Mesendoderm (in vitro differentiated cells): Measurements from ENCODE around the gene MXRA7.
A peak's percentile ranks its signal among the peaks of the same experiment; 100 is the strongest.

ENCODE experiments used
- DNase-seq: peaks from one replicate; pipeline ENCODE4 v3.0.0; 2013
- H2AK5ac ChIP-seq: 2 replicates; pipeline ENCODE4 v1.6.1; 2013; ENCODE audit warnings: low read length, inconsistent platforms
- H2BK120ac ChIP-seq: 2 replicates; pipeline ENCODE4 v1.6.1; 2013; ENCODE audit warnings: low read depth, mild to moderate bottlenecking, low read length, moderate library complexity, mixed read lengths
- H2BK15ac ChIP-seq: replicated peaks from 2 replicates; pipeline ENCODE4 v1.6.1; 2013; ENCODE audit warnings: low read depth, mild to moderate bottlenecking, moderate library complexity
- H2BK5ac ChIP-seq: 2 replicates; pipeline ENCODE4 v1.6.1; 2013; ENCODE audit warnings: low read length, inconsistent platforms
- H3K18ac ChIP-seq: 2 replicates; pipeline ENCODE4 v1.6.1; 2013; ENCODE audit warnings: mild to moderate bottlenecking, low read length, mixed read lengths
- H3K23ac ChIP-seq: one replicate; pipeline ENCODE4 v1.6.1; 2013; ENCODE audit warnings: low read length
- H3K27ac ChIP-seq: 2 replicates; pipeline ENCODE4 v1.5.1; 2013; ENCODE audit warnings: low read depth, mild to moderate bottlenecking, inconsistent platforms, low read length, moderate library complexity
- H3K27me3 ChIP-seq: 2 replicates; pipeline ENCODE4 v1.6.1; 2013; ENCODE audit warnings: low read length, control low read depth, mild to moderate bottlenecking, inconsistent platforms; ENCODE audit not compliant: insufficient read depth, poor library complexity
- H3K36me3 ChIP-seq: 2 replicates; pipeline ENCODE4 v1.6.1; 2013; ENCODE audit warnings: low read length, inconsistent platforms; ENCODE audit not compliant: control insufficient read depth, insufficient read depth
- H3K4ac ChIP-seq: one replicate; pipeline ENCODE4 v1.6.1; 2013; ENCODE audit warnings: low read depth, mild to moderate bottlenecking, low read length, moderate library complexity
- H3K4me1 ChIP-seq: 2 replicates; pipeline ENCODE4 v1.6.1; 2013; ENCODE audit warnings: low read depth, low read length, inconsistent platforms; ENCODE audit not compliant: control insufficient read depth
- H3K4me2 ChIP-seq: 2 replicates; pipeline ENCODE4 v1.6.1; 2013; ENCODE audit warnings: low read length
- H3K4me3 ChIP-seq: 2 replicates; pipeline ENCODE4 v1.5.1; 2013; ENCODE audit warnings: mild to moderate bottlenecking, low read length
- H3K56ac ChIP-seq: one replicate; pipeline ENCODE4 v1.6.1; 2013; ENCODE audit warnings: low read length
- H3K79me1 ChIP-seq: 2 replicates; pipeline ENCODE4 v1.6.1; 2013; ENCODE audit warnings: low read length, inconsistent platforms
- H3K79me2 ChIP-seq: 2 replicates; pipeline ENCODE4 v1.6.1; 2013; ENCODE audit warnings: mild to moderate bottlenecking, low read length; ENCODE audit not compliant: control insufficient read depth, insufficient read depth
- H3K9ac ChIP-seq: 2 replicates; pipeline ENCODE4 v1.6.1; 2013; ENCODE audit warnings: low read length, inconsistent platforms
- H4K5ac ChIP-seq: one replicate; pipeline ENCODE4 v1.6.1; 2013; ENCODE audit warnings: low read length
- H4K8ac ChIP-seq: one replicate; pipeline ENCODE4 v1.6.1; 2013; ENCODE audit warnings: low read depth, mild to moderate bottlenecking, control low read depth, low read length, moderate library complexity
- WGBS: extraction: QIAGEN DNeasy Blood & Tissue Kit; methylation state at CpG from one replicate; pipeline ENCODE4 v1.1.7; 2013; ENCODE audit warnings: low lambda C conversion rate, missing lambda C conversion rate; ENCODE audit not compliant: insufficient coverage; ENCODE audit errors: extremely low coverage; 5-methylcytosine and 5-hydroxymethylcytosine counted together

Gene MXRA7

GRCh38 chr17:76682296-76682695 lies 28.5 kb downstream of the MXRA7 start:
- no peak for DNase-seq
- WGBS = no CpG with 5 or more reads among the region's 12 CpGs
- no peaks in the 10 kb centered on the region for H3K79me2 ChIP-seq
- H3K4ac ChIP-seq = no peak overlapping the region
- no peaks in the 10 kb centered on the region for H3K4me1 ChIP-seq
- H3K9ac ChIP-seq = no peak overlapping the region
- H3K27me3 ChIP-seq = no peaks in the 10 kb centered on the region
- H2BK5ac ChIP-seq = no peak overlapping the region
- H3K4me2 ChIP-seq = no peak overlapping the region
- no peak overlapping the region for H3K23ac ChIP-seq
- H3K56ac ChIP-seq = no peak overlapping the region
- no peak overlapping the region for H3K4me3 ChIP-seq
- H2AK5ac ChIP-seq = no peak overlapping the region
- no peak overlapping the region for H2BK15ac ChIP-seq
- H4K8ac ChIP-seq = no peak overlapping the region
- H3K27ac ChIP-seq = no peak overlapping the region
- H3K18ac ChIP-seq = no peak overlapping the region
- no peaks in the 10 kb centered on the region for H3K36me3 ChIP-seq
- no peak overlapping the region for H2BK120ac ChIP-seq
- no peak overlapping the region for H4K5ac ChIP-seq
- H3K79me1 ChIP-seq = no peaks in the 10 kb centered on the region

GRCh38 chr17:76681222-76682137 lies 29.3 kb downstream of the MXRA7 start:
- no CpG with 5 or more reads among the region's 16 CpGs for WGBS
- no peak overlapping the region for H3K4me3 ChIP-seq

GRCh38 chr17:76679239-76679638 lies 31.5 kb downstream of the MXRA7 start:
- H4K5ac ChIP-seq = no peak overlapping the region
- H2BK120ac ChIP-seq = no peak overlapping the region
- H3K18ac ChIP-seq = no peak overlapping the region
- no peak overlapping the region for H3K56ac ChIP-seq
- H2AK5ac ChIP-seq = no peak overlapping the region
- H3K79me1 ChIP-seq = no peaks in the 10 kb centered on the region
- H2BK5ac ChIP-seq = no peak overlapping the region
- H3K27me3 ChIP-seq = no peaks in the 10 kb centered on the region
- H3K27ac ChIP-seq = no peak overlapping the region
- H3K4me1 ChIP-seq = no peaks in the 10 kb centered on the region
- H3K79me2 ChIP-seq = no peaks in the 10 kb centered on the region
- DNase-seq = no peak
- no peak overlapping the region for H3K4me2 ChIP-seq
- H4K8ac ChIP-seq = no peak overlapping the region
- no peak overlapping the region for H3K23ac ChIP-seq
- no CpG with 5 or more reads among the region's 1 CpG for WGBS
- no peak overlapping the region for H2BK15ac ChIP-seq
- H3K9ac ChIP-seq = no peak overlapping the region
- no peak overlapping the region for H3K4me3 ChIP-seq
- no peaks in the 10 kb centered on the region for H3K36me3 ChIP-seq
- H3K4ac ChIP-seq = no peak overlapping the region

More at GRCh38 chr17:76681222-76682137, 29.3 kb downstream of the MXRA7 start:
- H3K4me2 ChIP-seq = no peak overlapping the region
- no peak overlapping the region for H4K8ac ChIP-seq
- no peaks in the 10 kb centered on the region for H3K36me3 ChIP-seq
- H3K9ac ChIP-seq = no peak overlapping the region
- H3K4me1 ChIP-seq = no peaks in the 10 kb centered on the region
- no peaks in the 10 kb centered on the region for H3K79me2 ChIP-seq
- no peak overlapping the region for H3K23ac ChIP-seq
- no peak overlapping the region for H3K56ac ChIP-seq
- no peak overlapping the region for H2AK5ac ChIP-seq
- DNase-seq = peak; percentile 84
- no peak overlapping the region for H2BK120ac ChIP-seq
- no peak overlapping the region for H3K18ac ChIP-seq
- H3K27ac ChIP-seq = no peak overlapping the region
- no peak overlapping the region for H2BK5ac ChIP-seq
- no peak overlapping the region for H4K5ac ChIP-seq
- H3K79me1 ChIP-seq = no peaks in the 10 kb centered on the region
- no peak overlapping the region for H3K4ac ChIP-seq
- no peaks in the 10 kb centered on the region for H3K27me3 ChIP-seq
- H2BK15ac ChIP-seq = no peak overlapping the region

- Histone ChIP-seq H3K4me1 (no peaks in the 10 kb centered on the region), H3K4me2 (no peak overlapping the region), H2AK5ac (no peak overlapping the region), H3K36me3 (no peaks in the 10 kb centered on the region), H2BK120ac (no peak overlapping the region), H3K56ac (peak overlapping the region; percentile 34), H3K79me2 (no peaks in the 10 kb centered on the region), H4K5ac (no peak overlapping the region), H3K27ac (no peak overlapping the region), H3K18ac (no peak overlapping the region), H3K79me1 (no peaks in the 10 kb centered on the region), H3K23ac (no peak overlapping the region), H3K9ac (no peak overlapping the region), H2BK5ac (no peak overlapping the region), H3K4me3 (no peak overlapping the region), H3K27me3 (no peaks in the 10 kb centered on the region), H2BK15ac (no peak overlapping the region), H4K8ac (no peak overlapping the region), H3K4ac (no peak overlapping the region)
- no peak for DNase-seq
- no CpG with 5 or more reads among the region's 12 CpGs for WGBS
Measured at GRCh38 chr17:76678330-76678729, 32.4 kb downstream of the MXRA7 start.

GRCh38 chr17:76677406-76677805 lies 33.4 kb downstream of the MXRA7 start:
- Histone ChIP-seq H3K4me3 (no peak overlapping the region), H4K8ac (no peak overlapping the region), H3K79me1 (no peaks in the 10 kb centered on the region), H3K56ac (no peak overlapping the region), H3K4ac (no peak overlapping the region), H3K36me3 (no peaks in the 10 kb centered on the region), H3K4me2 (no peak overlapping the region), H3K4me1 (no peaks in the 10 kb centered on the region), H3K79me2 (no peaks in the 10 kb centered on the region), H3K18ac (no peak overlapping the region), H2BK120ac (no peak overlapping the region), H4K5ac (no peak overlapping the region), H3K27ac (no peak overlapping the region), H3K27me3 (no peaks in the 10 kb centered on the region), H2BK5ac (no peak overlapping the region), H2BK15ac (no peak overlapping the region), H3K23ac (no peak overlapping the region), H2AK5ac (no peak overlapping the region), H3K9ac (no peak overlapping the region)
- WGBS = no CpG with 5 or more reads among the region's 16 CpGs
- DNase-seq = no peak
